Mesenchymal stem cell (in vitro differentiated cells and primary cell): ENCODE data around the gene CELSR2.
A peak's percentile ranks its signal among the peaks of the same experiment; 100 is the strongest.

ENCODE experiments used
- DNase-seq: peaks from one replicate; pipeline ENCODE4 v3.0.0-alpha.2; 2013
- H2AFZ ChIP-seq: one replicate; pipeline ENCODE4 v1.6.1; 2013; ENCODE audit warnings: low read depth, mild to moderate bottlenecking, control low read depth, inconsistent platforms, low read length, moderate library complexity
- H2AK5ac ChIP-seq: 2 replicates; pipeline ENCODE4 v1.6.1; 2013; ENCODE audit warnings: low read length, moderate library complexity, mild to moderate bottlenecking, inconsistent platforms; ENCODE audit not compliant: severe bottlenecking
- H2BK120ac ChIP-seq: one replicate; pipeline ENCODE4 v1.6.1; 2013; ENCODE audit warnings: low read depth, mild to moderate bottlenecking, inconsistent platforms, low read length, moderate library complexity
- H2BK12ac ChIP-seq, 2 experiments: one replicate each; pipeline ENCODE4 v1.6.1; 2013; ENCODE audit warnings: inconsistent platforms in 2 of 2, low read length in 2 of 2, mild to moderate bottlenecking in 2 of 2, moderate library complexity in 2 of 2, control low read depth in 1 of 2
- H2BK15ac ChIP-seq: one replicate; pipeline ENCODE4 v1.6.1; 2013; ENCODE audit warnings: mild to moderate bottlenecking, low read depth, inconsistent platforms; ENCODE audit not compliant: poor library complexity, severe bottlenecking
- H2BK5ac ChIP-seq: 2 replicates; pipeline ENCODE4 v1.6.1; 2013; ENCODE audit warnings: low read depth, mild to moderate bottlenecking, low read length, control low read depth, inconsistent platforms; ENCODE audit not compliant: poor library complexity, severe bottlenecking
- H3K14ac ChIP-seq, 2 experiments: one replicate each; pipeline ENCODE4 v1.6.1; 2013; ENCODE audit warnings: inconsistent platforms in 2 of 2, low read length in 2 of 2, control low read depth in 1 of 2, mild to moderate bottlenecking in 1 of 2, moderate library complexity in 1 of 2
- H3K18ac ChIP-seq, 2 experiments: one replicate each; pipeline ENCODE4 v1.6.1; 2013; ENCODE audit warnings: inconsistent platforms in 2 of 2, low read length in 2 of 2, control low read depth in 1 of 2, low read depth in 1 of 2, mild to moderate bottlenecking in 1 of 2
- H3K23ac ChIP-seq, 2 experiments: one replicate each; pipeline ENCODE4 v1.6.1; 2013; ENCODE audit warnings: inconsistent platforms in 2 of 2, low read length in 2 of 2, mild to moderate bottlenecking in 2 of 2, moderate library complexity in 2 of 2, control low read depth in 1 of 2
- H3K27ac ChIP-seq: 2 replicates; pipeline ENCODE4 v1.5.1; 2013; ENCODE audit warnings: mild to moderate bottlenecking, moderate library complexity, low read length, control low read depth, inconsistent platforms; ENCODE audit not compliant: poor library complexity, severe bottlenecking
- H3K27me3 ChIP-seq, 2 experiments: 2 replicates each; pipeline versions ENCODE4 v1.6.1 to v1.7.0; 2013; ENCODE audit warnings: low read length in 2 of 2, mild to moderate bottlenecking in 2 of 2, moderate library complexity in 2 of 2, control low read depth in 1 of 2, inconsistent platforms in 1 of 2; ENCODE audit not compliant: control insufficient read depth in 1 of 2, insufficient read depth in 1 of 2
- H3K36me3 ChIP-seq, 2 experiments: 2 replicates each; pipeline versions ENCODE4 v1.6.1 to v1.7.0; 2013; ENCODE audit warnings: low read length in 2 of 2, control low read depth in 1 of 2, inconsistent platforms in 1 of 2, low read depth in 1 of 2, mild to moderate bottlenecking in 1 of 2; ENCODE audit not compliant: insufficient read depth in 2 of 2, control insufficient read depth in 1 of 2
- H3K4ac ChIP-seq, 2 experiments: one replicate each; pipeline ENCODE4 v1.6.1; 2013; ENCODE audit warnings: inconsistent platforms in 2 of 2, low read length in 2 of 2, mild to moderate bottlenecking in 2 of 2, moderate library complexity in 2 of 2, control low read depth in 1 of 2, low read depth in 1 of 2
- H3K4me1 ChIP-seq: 2 replicates; pipeline ENCODE4 v1.6.1; 2013; ENCODE audit warnings: low read depth, low read length, control low read depth; ENCODE audit not compliant: control insufficient read depth, insufficient read depth
- H3K4me2 ChIP-seq: 2 replicates; pipeline ENCODE4 v1.6.1; 2013; ENCODE audit warnings: low read length, mild to moderate bottlenecking, inconsistent platforms; ENCODE audit not compliant: poor library complexity, severe bottlenecking
- H3K4me3 ChIP-seq, 2 experiments: 2 replicates each; pipeline versions ENCODE4 v1.5.1 to v1.7.0; 2013; ENCODE audit warnings: low read length in 2 of 2, mild to moderate bottlenecking in 2 of 2, control low read depth in 1 of 2, low read depth in 1 of 2; ENCODE audit not compliant: insufficient read depth in 1 of 2
- H3K79me1 ChIP-seq: replicated peaks from 2 replicates; pipeline ENCODE4 v1.6.1; 2013; ENCODE audit warnings: mild to moderate bottlenecking, control low read depth, low read length, inconsistent platforms; ENCODE audit not compliant: poor library complexity, severe bottlenecking
- H3K9ac ChIP-seq: 2 replicates; pipeline ENCODE4 v1.7.0; 2013; ENCODE audit warnings: mild to moderate bottlenecking, low read length, moderate library complexity
- H3K9me3 ChIP-seq: 2 replicates; pipeline ENCODE4 v1.7.0; 2013; ENCODE audit warnings: mild to moderate bottlenecking, low read length; ENCODE audit not compliant: control insufficient read depth
- H4K8ac ChIP-seq: one replicate; pipeline ENCODE4 v1.6.1; 2013; ENCODE audit warnings: inconsistent platforms, mild to moderate bottlenecking, low read length, moderate library complexity
- H4K91ac ChIP-seq: one replicate; pipeline ENCODE4 v1.6.1; 2013; ENCODE audit warnings: mild to moderate bottlenecking, low read length, inconsistent platforms
- WGBS: methylation state at CpG from one replicate; pipeline ENCODE4 v1.1.7; 2013; ENCODE audit warnings: mixed read lengths; 5-methylcytosine and 5-hydroxymethylcytosine counted together

CELSR2 gene

DNA sequence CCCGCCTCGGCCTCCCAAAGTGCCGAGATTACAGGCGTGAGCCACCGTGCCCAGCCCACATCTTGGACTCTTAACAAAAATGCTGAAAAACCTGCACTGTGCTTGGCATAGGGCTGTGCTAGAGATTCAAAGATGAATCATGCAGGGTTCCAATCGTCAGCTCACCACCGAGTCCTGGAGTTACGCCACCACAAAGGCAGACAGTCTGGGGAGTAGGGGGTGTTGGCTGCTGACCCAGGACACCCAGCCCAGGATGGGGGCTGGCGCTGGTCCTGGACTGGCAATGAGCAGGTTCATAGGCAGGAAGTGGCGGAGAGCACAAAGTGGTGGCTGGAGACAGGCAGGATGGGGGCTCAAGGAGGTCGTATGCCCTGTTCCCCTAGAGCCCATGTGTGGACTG, 17.6 kb downstream of the CELSR2 start:
- Histone ChIP-seq H4K91ac (no peak overlapping the region), H3K4ac (no peak overlapping the region), H3K4me3 (no peak overlapping the region), H4K8ac (no peak overlapping the region), H3K36me3 (peaks cover 0 to 81% of the 10 kb centered on the region in 2 experiments), H3K79me1 (no peaks in the 10 kb centered on the region), H2AFZ (no peak overlapping the region), H3K18ac (no peak overlapping the region), H3K4me1 (peaks cover 15% of the 10 kb centered on the region), H3K27ac (no peak overlapping the region), H2BK120ac (no peak overlapping the region), H2AK5ac (no peak overlapping the region), H3K27me3 (peaks cover 0 to 14% of the 10 kb centered on the region in 2 experiments), H3K23ac (no peak overlapping the region), H3K9ac (no peak overlapping the region), H2BK12ac (no peak overlapping the region), H3K4me2 (no peak overlapping the region), H3K14ac (no peak overlapping the region), H3K9me3 (no peaks in the 10 kb centered on the region), H2BK15ac (no peak overlapping the region), H2BK5ac (no peak overlapping the region)
- WGBS = 90% methylated on average over 11 of the region's 11 CpGs
- DNase-seq = no peak

GRCh38 chr1:109267743-109268300, 18.5 kb downstream of the CELSR2 start:
- Histone ChIP-seq H3K9me3 (no peaks in the 10 kb centered on the region), H3K79me1 (no peaks in the 10 kb centered on the region), H3K36me3 (peaks cover 0 to 79% of the 10 kb centered on the region in 2 experiments), H3K4me1 (peaks cover 15% of the 10 kb centered on the region), H2AFZ (no peak overlapping the region), H3K9ac (no peak overlapping the region), H4K8ac (no peak overlapping the region), H3K4ac (no peak overlapping the region), H2AK5ac (no peak overlapping the region), H4K91ac (no peak overlapping the region), H2BK15ac (no peak overlapping the region), H3K23ac (no peak overlapping the region), H2BK12ac (no peak overlapping the region), H3K4me2 (no peak overlapping the region), H3K18ac (no peak overlapping the region), H3K4me3 (no peak overlapping the region), H3K14ac (peak overlapping the region in 1 of 2 experiments; percentile 84), H3K27me3 (peaks cover 0 to 6% of the 10 kb centered on the region in 2 experiments), H2BK5ac (no peak overlapping the region), H2BK120ac (no peak overlapping the region), H3K27ac (no peak overlapping the region)
- 89% methylated on average over 17 of the region's 17 CpGs for WGBS
- DNase-seq = no peak

DNA sequence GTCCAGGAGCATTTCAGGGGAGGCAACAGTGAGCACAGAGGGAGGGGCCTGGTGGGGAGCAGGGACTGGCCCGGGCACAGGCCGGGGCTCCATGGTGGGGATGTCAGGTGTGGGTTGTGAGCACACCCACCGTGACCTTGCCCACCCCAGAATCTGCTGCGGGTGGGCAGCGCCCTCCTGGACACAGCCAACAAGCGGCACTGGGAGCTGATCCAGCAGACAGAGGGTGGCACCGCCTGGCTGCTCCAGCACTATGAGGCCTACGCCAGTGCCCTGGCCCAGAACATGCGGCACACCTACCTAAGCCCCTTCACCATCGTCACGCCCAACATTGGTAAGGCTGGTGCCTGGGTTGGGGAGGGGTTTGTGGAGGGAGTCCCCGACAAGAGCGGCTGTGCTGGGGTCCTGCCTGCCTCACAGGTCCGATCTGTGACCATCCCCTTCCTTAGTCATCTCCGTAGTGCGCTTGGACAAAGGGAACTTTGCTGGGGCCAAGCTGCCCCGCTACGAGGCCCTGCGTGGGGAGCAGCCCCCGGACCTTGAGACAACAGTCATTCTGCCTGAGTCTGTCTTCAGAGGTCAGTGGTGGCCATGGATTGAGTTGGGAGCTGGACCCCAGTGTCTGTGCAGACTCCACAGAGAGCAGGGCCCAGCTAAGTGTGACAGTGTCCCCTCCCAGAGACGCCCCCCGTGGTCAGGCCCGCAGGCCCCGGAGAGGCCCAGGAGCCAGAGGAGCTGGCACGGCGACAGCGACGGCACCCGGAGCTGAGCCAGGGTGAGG, 19.3 kb downstream of the CELSR2 start:
- Histone ChIP-seq H4K8ac (no peak overlapping the region), H3K79me1 (no peaks in the 10 kb centered on the region), H3K27ac (no peak overlapping the region), H3K27me3 (no peaks in the 10 kb centered on the region), H3K23ac (no peak overlapping the region), H3K9me3 (no peaks in the 10 kb centered on the region), H2AFZ (no peak overlapping the region), H3K36me3 (peaks cover 0 to 74% of the 10 kb centered on the region in 2 experiments), H2BK12ac (no peak overlapping the region), H2BK120ac (no peak overlapping the region), H3K4ac (no peak overlapping the region), H3K14ac (no peak overlapping the region), H3K18ac (no peak overlapping the region), H4K91ac (no peak overlapping the region), H3K4me2 (no peak overlapping the region), H2BK5ac (no peak overlapping the region), H2BK15ac (no peak overlapping the region), H3K4me3 (no peak overlapping the region), H3K4me1 (peaks cover 15% of the 10 kb centered on the region), H2AK5ac (no peak overlapping the region), H3K9ac (no peak overlapping the region)
- 95% methylated on average over 29 of the region's 29 CpGs for WGBS
- no peak for DNase-seq

DNA sequence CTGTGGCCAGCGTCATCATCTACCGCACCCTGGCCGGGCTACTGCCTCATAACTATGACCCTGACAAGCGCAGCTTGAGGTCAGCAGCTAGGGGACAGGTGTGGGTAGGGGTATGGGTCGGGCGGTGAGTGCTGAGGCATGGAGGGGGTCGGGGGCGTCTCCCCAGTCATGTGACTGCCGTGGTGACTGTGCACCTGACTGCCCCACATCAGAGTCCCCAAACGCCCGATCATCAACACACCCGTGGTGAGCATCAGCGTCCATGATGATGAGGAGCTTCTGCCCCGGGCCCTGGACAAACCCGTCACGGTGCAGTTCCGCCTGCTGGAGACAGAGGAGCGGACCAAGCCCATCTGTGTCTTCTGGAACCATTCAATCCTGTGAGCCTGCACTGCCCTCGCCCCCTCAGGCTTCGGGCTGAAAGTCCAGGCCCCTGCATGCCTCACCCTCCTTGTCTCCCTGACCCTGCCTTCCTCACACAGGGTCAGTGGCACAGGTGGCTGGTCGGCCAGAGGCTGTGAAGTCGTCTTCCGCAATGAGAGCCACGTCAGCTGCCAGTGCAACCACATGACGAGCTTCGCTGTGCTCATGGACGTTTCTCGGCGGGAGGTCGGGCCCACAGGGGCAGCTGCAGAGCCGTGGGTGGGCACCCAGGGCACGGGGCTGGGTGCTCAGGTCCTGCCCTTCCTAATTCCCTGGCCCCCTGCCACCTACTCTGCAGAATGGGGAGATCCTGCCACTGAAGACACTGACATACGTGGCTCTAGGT, 20.1 kb downstream of the CELSR2 start:
- Histone ChIP-seq H3K23ac (no peak overlapping the region), H2BK15ac (no peak overlapping the region), H2BK5ac (no peak overlapping the region), H3K4me3 (no peak overlapping the region), H3K4ac (no peak overlapping the region), H2BK120ac (no peak overlapping the region), H3K4me2 (no peak overlapping the region), H2AFZ (no peak overlapping the region), H3K27ac (no peak overlapping the region), H3K36me3 (peaks cover 0 to 73% of the 10 kb centered on the region in 2 experiments), H3K9me3 (no peaks in the 10 kb centered on the region), H2AK5ac (no peak overlapping the region), H3K18ac (no peak overlapping the region), H3K9ac (no peak overlapping the region), H3K14ac (no peak overlapping the region), H2BK12ac (no peak overlapping the region), H4K91ac (no peak overlapping the region), H3K4me1 (peaks cover 16% of the 10 kb centered on the region), H4K8ac (no peak overlapping the region), H3K27me3 (no peaks in the 10 kb centered on the region), H3K79me1 (no peaks in the 10 kb centered on the region)
- no peak for DNase-seq
- 93% methylated on average over 33 of the region's 33 CpGs for WGBS
